Measurements from ENCODE around the gene TRERF1.

- TF ChIP-seq CTCF (IDR thresholded peaks at IDR 0.05), result no peak
- TF ChIP-seq CHD2 (IDR thresholded peaks at IDR 0.05; ENCODE audit: low read length, partially characterized antibody), result no peak
- no peak for TF ChIP-seq YY1 (IDR thresholded peaks at IDR 0.05; ENCODE audit: low read depth)
- TF ChIP-seq MXI1 (IDR thresholded peaks at IDR 0.05; ENCODE audit: low read depth, low read length), result no peak
Measured at GRCh38 chr6:42279966-42280629, 171.6 kb downstream of the TRERF1 start.

Data from SK-N-SH (cell line).